ENCODE results near the gene KLF4.
"Not testable (repeated sequence)": the region's sequence is repeated elsewhere in the genome, so short reads cannot be mapped to it uniquely, and the experiment has no call there.

KLF4 gene

GRCh38 chr9:107491081-107492053, 1.8 kb upstream of the KLF4 start:
- TF ChIP-seq REST (IDR thresholded peaks at IDR 0.05; ENCODE audit: insufficient replicate concordance, low read depth) (no peak), GABPA (IDR thresholded peaks at IDR 0.05; ENCODE audit: low read depth) (no peak), SPI1 (IDR thresholded peaks at IDR 0.05; ENCODE audit: borderline replicate concordance, low read depth) (no peak), POLR2AphosphoS5 (IDR thresholded peaks at IDR 0.05; ENCODE audit: low read depth) (no peak)
- TF ChIP-seq, protein P1, sequence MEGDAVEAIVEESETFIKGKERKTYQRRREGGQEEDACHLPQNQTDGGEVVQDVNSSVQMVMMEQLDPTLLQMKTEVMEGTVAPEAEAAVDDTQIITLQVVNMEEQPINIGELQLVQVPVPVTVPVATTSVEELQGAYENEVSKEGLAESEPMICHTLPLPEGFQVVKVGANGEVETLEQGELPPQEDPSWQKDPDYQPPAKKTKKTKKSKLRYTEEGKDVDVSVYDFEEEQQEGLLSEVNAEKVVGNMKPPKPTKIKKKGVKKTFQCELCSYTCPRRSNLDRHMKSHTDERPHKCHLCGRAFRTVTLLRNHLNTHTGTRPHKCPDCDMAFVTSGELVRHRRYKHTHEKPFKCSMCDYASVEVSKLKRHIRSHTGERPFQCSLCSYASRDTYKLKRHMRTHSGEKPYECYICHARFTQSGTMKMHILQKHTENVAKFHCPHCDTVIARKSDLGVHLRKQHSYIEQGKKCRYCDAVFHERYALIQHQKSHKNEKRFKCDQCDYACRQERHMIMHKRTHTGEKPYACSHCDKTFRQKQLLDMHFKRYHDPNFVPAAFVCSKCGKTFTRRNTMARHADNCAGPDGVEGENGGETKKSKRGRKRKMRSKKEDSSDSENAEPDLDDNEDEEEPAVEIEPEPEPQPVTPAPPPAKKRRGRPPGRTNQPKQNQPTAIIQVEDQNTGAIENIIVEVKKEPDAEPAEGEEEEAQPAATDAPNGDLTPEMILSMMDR (IDR thresholded peaks at IDR 0.05; ENCODE audit: insufficient read depth, low read length): no peak
- peaks cover 17% of the 10 kb centered on the region for H3K27me3 ChIP-seq (ENCODE audit: insufficient read depth, poor library complexity, severe bottlenecking)
- H3K27ac ChIP-seq (replicated peaks): no peak overlapping the region
- H3K4me3 ChIP-seq (replicated peaks; ENCODE audit: insufficient read depth, low read length): no peak overlapping the region
- DNase-seq (ENCODE audit: low read depth in 1 of 2, low spot score in 1 of 2): no peak

- peak overlapping the region; percentile 74 for H3K4me3 ChIP-seq (replicated peaks; ENCODE audit: insufficient read depth, low read length)
- peaks cover 17% of the 10 kb centered on the region for H3K27me3 ChIP-seq (ENCODE audit: insufficient read depth, poor library complexity, severe bottlenecking)
- DNase-seq (ENCODE audit: low read depth in 1 of 2, low spot score in 1 of 2); H3K27ac ChIP-seq (replicated peaks): not testable (repeated sequence)
Observed at GRCh38 chr9:107490606-107490970, 1.0 kb upstream of the KLF4 start.

- Histone ChIP-seq H3K4me3 (replicated peaks; ENCODE audit: insufficient read depth, low read length) (peak overlapping the region; percentile 74), H3K27me3 (ENCODE audit: insufficient read depth, poor library complexity, severe bottlenecking) (peaks cover 17% of the 10 kb centered on the region), H3K27ac (replicated peaks) (no peak overlapping the region)
- TF ChIP-seq POLR2AphosphoS5 (IDR thresholded peaks at IDR 0.05; ENCODE audit: low read depth) (no peak), REST (IDR thresholded peaks at IDR 0.05; ENCODE audit: insufficient replicate concordance, low read depth) (no peak), SPI1 (IDR thresholded peaks at IDR 0.05; ENCODE audit: borderline replicate concordance, low read depth) (no peak), GABPA (IDR thresholded peaks at IDR 0.05; ENCODE audit: low read depth) (no peak)
- TF ChIP-seq, protein P1 (IDR thresholded peaks at IDR 0.05; ENCODE audit: insufficient read depth, low read length): no peak
- DNase-seq (ENCODE audit: low read depth in 1 of 2, low spot score in 1 of 2): no peak
Observed at GRCh38 chr9:107489144-107489673, 360 bp downstream of the KLF4 start.

DNA sequence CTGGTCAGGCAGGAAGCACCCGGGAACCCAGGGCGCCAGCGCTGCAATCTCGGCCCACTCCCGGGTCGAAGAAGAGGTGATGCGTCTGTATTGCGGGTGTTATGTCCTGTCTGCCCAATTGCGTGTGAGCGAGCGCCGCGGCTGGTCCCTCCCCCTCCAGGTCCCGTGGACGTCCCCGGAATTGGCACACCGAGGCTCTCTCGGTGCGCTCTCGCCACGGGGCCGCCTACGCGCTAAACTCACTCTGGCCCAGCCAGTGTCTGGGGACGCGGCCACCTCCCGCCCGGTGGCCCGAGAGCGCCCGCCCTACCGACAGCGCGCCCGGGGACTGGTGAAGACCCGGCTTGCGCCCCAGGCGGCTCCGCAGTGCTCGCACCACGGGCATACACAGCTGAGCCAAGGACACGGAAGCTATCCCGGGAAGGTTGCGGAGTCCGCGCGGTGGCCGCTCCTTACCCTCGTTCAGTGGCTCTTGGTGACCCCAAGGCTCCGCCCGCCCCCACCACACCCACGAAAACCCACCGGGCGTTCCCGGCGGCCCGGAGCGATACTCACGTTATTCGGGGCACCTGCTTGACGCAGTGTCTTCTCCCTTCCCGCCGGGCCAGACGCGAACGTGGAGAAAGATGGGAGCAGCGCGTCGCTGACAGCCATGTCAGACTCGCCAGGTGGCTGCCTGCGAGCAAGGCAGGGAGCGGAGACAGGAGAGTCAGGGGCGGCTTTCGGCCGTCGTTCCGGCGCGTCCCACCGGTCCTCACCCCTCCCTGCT, 1.0 kb downstream of the KLF4 start:
- TF ChIP-seq SPI1 (IDR thresholded peaks at IDR 0.05; ENCODE audit: borderline replicate concordance, low read depth) (no peak), POLR2AphosphoS5 (IDR thresholded peaks at IDR 0.05; ENCODE audit: low read depth) (no peak), REST (IDR thresholded peaks at IDR 0.05; ENCODE audit: insufficient replicate concordance, low read depth) (no peak), GABPA (IDR thresholded peaks at IDR 0.05; ENCODE audit: low read depth) (no peak)
- TF ChIP-seq, protein P1 (IDR thresholded peaks at IDR 0.05; ENCODE audit: insufficient read depth, low read length): no peak
- Histone ChIP-seq H3K27ac (replicated peaks) (no peak overlapping the region), H3K4me3 (replicated peaks; ENCODE audit: insufficient read depth, low read length) (peak overlapping the region; percentile 74), H3K27me3 (ENCODE audit: insufficient read depth, poor library complexity, severe bottlenecking) (peaks cover 17% of the 10 kb centered on the region)
- peak; percentile 35 to 50 for DNase-seq (ENCODE audit: low read depth in 1 of 2, low spot score in 1 of 2)

All from HL-60 (cell line).